ENCODE measurements around the gene OR10P1. TPM values are rescaled to one million over a fixed set of nuclear protein-coding genes. Genes with fewer than 3 reads are reported as not detected.
"Not testable (repeated sequence)": the region's sequence is repeated elsewhere in the genome, so short reads cannot be mapped to it uniquely, and the experiment has no call there.

OR10P1 gene
- total RNA-seq, 4 donors from 2014 or later = not detected

DNA sequence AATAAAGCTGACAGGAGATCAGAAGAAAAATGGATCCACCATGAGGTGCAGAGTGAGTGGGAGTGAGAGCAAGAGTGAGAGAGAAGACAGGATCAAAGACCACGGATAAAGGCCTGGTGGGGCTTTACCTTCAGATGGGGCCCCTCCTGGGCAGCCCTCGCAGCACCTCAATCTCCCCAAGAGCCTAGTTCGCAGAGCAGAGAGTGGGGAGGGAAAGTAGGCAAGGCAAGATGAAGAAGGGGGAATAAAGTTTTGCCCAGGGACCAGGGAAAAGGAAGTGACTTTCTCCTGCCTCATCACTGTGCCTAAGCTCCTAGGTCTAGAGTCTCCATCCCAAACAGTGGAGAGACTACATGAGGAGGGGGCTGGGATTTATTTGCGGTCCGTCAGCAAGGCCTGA is 10.3 kb downstream of the OR10P1 start:
- no peaks in the 10 kb centered on the region for H3K9me3 ChIP-seq
- TF ChIP-seq POLR2AphosphoS5 (IDR thresholded peaks at IDR 0.05) (no peak), EP300 (IDR thresholded peaks at IDR 0.05) (no peak), POLR2A (IDR thresholded peaks at IDR 0.05) (no peak)
- TF ChIP-seq, protein P1, sequence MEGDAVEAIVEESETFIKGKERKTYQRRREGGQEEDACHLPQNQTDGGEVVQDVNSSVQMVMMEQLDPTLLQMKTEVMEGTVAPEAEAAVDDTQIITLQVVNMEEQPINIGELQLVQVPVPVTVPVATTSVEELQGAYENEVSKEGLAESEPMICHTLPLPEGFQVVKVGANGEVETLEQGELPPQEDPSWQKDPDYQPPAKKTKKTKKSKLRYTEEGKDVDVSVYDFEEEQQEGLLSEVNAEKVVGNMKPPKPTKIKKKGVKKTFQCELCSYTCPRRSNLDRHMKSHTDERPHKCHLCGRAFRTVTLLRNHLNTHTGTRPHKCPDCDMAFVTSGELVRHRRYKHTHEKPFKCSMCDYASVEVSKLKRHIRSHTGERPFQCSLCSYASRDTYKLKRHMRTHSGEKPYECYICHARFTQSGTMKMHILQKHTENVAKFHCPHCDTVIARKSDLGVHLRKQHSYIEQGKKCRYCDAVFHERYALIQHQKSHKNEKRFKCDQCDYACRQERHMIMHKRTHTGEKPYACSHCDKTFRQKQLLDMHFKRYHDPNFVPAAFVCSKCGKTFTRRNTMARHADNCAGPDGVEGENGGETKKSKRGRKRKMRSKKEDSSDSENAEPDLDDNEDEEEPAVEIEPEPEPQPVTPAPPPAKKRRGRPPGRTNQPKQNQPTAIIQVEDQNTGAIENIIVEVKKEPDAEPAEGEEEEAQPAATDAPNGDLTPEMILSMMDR (IDR thresholded peaks at IDR 0.05) = no peak
- H3K36me3 ChIP-seq = no peaks in the 10 kb centered on the region
- no peak for ATAC-seq
- WGBS, 2 donors (ENCODE audit: low coverage in 1 of 2) = 90 to 95% methylated on average over 4 of the region's 5 CpGs
- no peaks in the 10 kb centered on the region for H3K27me3 ChIP-seq
- H3K27ac ChIP-seq = peak overlapping the region in 3 of 4 donors; percentile 34 to 66 (median 37)
- peaks cover 0 to 7% (median 0%) of the 10 kb centered on the region in 3 donors for H3K4me1 ChIP-seq
- H3K4me3 ChIP-seq = no peak overlapping the region

DNA sequence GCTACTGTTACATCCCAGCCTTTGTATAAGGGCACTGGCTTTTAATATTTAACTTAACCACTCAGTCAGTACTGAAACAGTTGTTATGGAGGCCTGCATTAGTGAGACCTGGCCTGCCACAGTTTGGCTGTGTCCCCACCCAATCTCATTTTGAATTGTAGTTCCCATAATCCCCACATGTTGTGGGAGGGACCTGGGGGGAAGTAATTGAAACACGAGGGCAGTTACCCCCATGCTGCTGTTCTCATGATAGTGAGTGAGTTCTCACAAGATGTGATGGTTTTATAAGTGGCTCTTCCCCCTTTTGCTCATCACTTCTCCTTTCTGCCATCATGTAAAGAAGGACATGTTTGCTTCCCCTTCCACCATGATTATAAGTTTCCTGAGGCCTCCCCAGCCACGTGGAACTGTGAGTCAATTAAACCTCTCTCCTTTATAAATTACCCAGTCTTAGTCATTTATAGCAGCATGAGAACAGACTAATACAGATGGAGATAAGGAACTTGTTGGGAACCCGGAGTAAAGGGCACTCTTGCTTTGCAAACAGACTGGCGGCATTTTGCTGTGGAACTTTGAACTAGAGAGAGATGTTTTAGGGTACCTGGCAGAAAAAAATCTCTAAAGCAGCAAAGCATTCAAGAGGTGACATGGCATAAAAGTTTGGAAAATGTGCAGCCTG is 14.1 kb downstream of the OR10P1 start:
- not testable (repeated sequence) for H3K4me3 ChIP-seq, H3K4me1 ChIP-seq, ATAC-seq, H3K9me3 ChIP-seq, H3K36me3 ChIP-seq, H3K27ac ChIP-seq, H3K27me3 ChIP-seq
- 58 to 75% methylated on average over 4 of the region's 4 CpGs for WGBS, 2 donors (ENCODE audit: low coverage in 1 of 2)

DNA sequence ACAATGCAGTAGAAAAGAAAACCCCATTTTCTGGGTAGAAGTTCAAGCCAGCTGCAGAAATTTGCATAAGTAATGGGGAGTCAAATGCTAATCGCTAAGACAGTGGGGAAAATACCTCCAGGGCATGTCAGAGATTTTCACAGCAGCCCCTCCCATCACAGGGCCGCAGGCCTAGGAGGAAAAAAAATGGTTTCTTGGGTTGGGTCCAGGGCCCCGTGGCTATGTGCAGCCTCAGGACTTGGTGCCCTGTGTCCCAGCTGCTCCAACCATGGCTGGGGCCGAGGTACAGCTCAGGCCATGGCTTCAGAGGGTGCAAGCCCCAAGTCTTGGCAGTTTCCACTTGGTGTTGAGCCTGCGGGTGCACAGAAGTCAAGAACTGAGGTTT is 14.6 kb downstream of the OR10P1 start:
- Histone ChIP-seq H3K27ac (no peak overlapping the region), H3K27me3 (no peaks in the 10 kb centered on the region), H3K4me3 (no peak overlapping the region), H3K36me3 (no peaks in the 10 kb centered on the region), H3K4me1 (peaks cover 0 to 4% (median 0%) of the 10 kb centered on the region in 3 donors), H3K9me3 (no peaks in the 10 kb centered on the region)
- 60% methylated on average over 1 of the region's 5 CpGs; no CpG with 5 or more reads in 1 of the 2 donors for WGBS, 2 donors (ENCODE audit: low coverage in 1 of 2)
- TF ChIP-seq, protein P1 (IDR thresholded peaks at IDR 0.05) = no peak
- TF ChIP-seq POLR2AphosphoS5 (IDR thresholded peaks at IDR 0.05) = no peak
- TF ChIP-seq POLR2A (IDR thresholded peaks at IDR 0.05) = no peak
- no peak for TF ChIP-seq EP300 (IDR thresholded peaks at IDR 0.05)
- no peak for ATAC-seq

DNA sequence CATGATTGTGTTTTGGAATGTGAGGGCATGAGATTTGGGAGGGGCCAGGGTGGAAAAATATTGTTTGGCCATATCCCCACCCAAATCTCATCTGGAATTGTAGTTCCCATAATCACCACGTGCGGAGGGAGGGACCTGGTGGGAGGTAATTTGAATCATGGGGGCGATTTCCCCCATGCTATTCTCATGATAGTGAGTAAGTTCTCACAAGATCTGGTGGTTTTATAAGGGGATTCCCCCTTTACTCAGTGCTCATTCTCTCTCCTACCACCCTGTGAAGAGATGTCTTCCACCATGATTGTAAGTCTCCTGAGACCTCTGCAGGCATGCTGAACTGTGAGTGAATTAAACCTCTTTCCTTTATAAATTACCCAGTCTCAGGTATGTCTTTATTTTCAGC is 15.7 kb downstream of the OR10P1 start:
- ATAC-seq = no peak
- Histone ChIP-seq H3K27ac (no peak overlapping the region), H3K4me1 (no peaks in the 10 kb centered on the region), H3K27me3 (no peaks in the 10 kb centered on the region), H3K4me3 (no peak overlapping the region), H3K36me3 (no peaks in the 10 kb centered on the region), H3K9me3 (no peaks in the 10 kb centered on the region)
- TF ChIP-seq POLR2A (IDR thresholded peaks at IDR 0.05) (no peak), POLR2AphosphoS5 (IDR thresholded peaks at IDR 0.05) (no peak), EP300 (IDR thresholded peaks at IDR 0.05) (no peak)
- TF ChIP-seq, protein P1 (IDR thresholded peaks at IDR 0.05) = no peak
- WGBS, 2 donors (ENCODE audit: low coverage in 1 of 2) = 70 to 77% methylated on average over 3 of the region's 3 CpGs

DNA sequence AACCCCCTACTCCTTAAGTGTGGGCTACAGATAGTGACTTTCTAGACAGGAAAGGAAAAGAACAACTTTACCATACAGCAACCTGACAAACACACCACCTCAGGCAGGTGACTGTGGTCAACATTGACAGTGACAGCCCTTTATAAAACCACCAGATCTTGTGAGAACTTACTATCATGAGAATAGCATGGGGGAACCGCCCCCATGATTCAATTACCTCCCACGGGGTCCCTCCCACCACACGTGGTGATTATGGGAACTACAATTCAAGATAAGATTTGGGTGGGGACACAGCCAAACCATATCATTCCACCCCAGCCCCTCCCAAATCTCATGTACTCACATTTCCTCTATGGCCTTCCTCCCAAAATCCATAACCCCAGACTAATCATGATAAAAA is 16.3 kb downstream of the OR10P1 start:
- 66 to 82% methylated on average over 2 to 3 of the region's 3 CpGs for WGBS, 2 donors (ENCODE audit: low coverage in 1 of 2)
- TF ChIP-seq POLR2AphosphoS5 (IDR thresholded peaks at IDR 0.05) = no peak
- TF ChIP-seq, protein P1 (IDR thresholded peaks at IDR 0.05) = no peak
- H3K27ac ChIP-seq = no peak overlapping the region
- H3K4me1 ChIP-seq = no peaks in the 10 kb centered on the region
- no peaks in the 10 kb centered on the region for H3K27me3 ChIP-seq
- no peak for ATAC-seq
- H3K4me3 ChIP-seq = no peak overlapping the region
- H3K36me3 ChIP-seq = no peaks in the 10 kb centered on the region
- H3K9me3 ChIP-seq = no peaks in the 10 kb centered on the region

Measured in gastroesophageal sphincter (tissue), 4 donors.